ENCODE results near the gene DCX. TPM values are rescaled to one million over a fixed set of nuclear protein-coding genes. Genes with fewer than 3 reads are reported as not detected.

The DCX gene
- total and polyA plus RNA-seq, 2 of the 4 experiments (the other 2 are of a cell fraction): not detected

- Histone ChIP-seq H3K56ac (ENCODE audit: extremely low read depth, insufficient read depth, low read length) (no peak overlapping the region), H3K27ac (ENCODE audit: insufficient read depth, low read length) (no peak overlapping the region), H4K8ac (ENCODE audit: low read depth in 2 of 2, low read length in 2 of 2) (no peak overlapping the region), H3K9me1 (ENCODE audit: insufficient read depth, low read length) (no peaks in the 10 kb centered on the region), H3K4me2 (ENCODE audit: low read depth, low read length) (no peak overlapping the region), H2BK120ac (ENCODE audit: low read depth, low read length) (no peak overlapping the region), H3K79me1 (ENCODE audit: low read depth in 1 of 2, low read length in 2 of 2) (no peaks in the 10 kb centered on the region), H3K36me3 (ENCODE audit: control insufficient read depth, insufficient read depth, low read length) (no peaks in the 10 kb centered on the region), H4K91ac (ENCODE audit: insufficient read depth, low read depth, low read length) (no peak overlapping the region), H3K9ac (ENCODE audit: low read depth, low read length) (no peak overlapping the region), H2BK20ac (ENCODE audit: low read depth, low read length) (no peak overlapping the region), H2AK5ac (ENCODE audit: low read depth, low read length) (no peak overlapping the region), H2AK9ac (replicated peaks; ENCODE audit: low read depth, low read length, poor library complexity) (no peak overlapping the region), H3K4me1 (ENCODE audit: control insufficient read depth, insufficient read depth, low read length) (no peaks in the 10 kb centered on the region), H2BK15ac (ENCODE audit: low read depth, low read length) (no peak overlapping the region), H3K4ac (ENCODE audit: low read depth, low read length) (no peak overlapping the region), H4K20me1 (ENCODE audit: insufficient read depth, low read length) (no peaks in the 10 kb centered on the region), H3K23ac (ENCODE audit: low read depth, low read length) (no peak overlapping the region), H3K4me3 (ENCODE audit: insufficient read depth, low read depth, low read length) (no peak overlapping the region), H3K14ac (replicated peaks; ENCODE audit: low read depth, low read length) (no peak overlapping the region), H3K9me3 (ENCODE audit: control insufficient read depth, insufficient read depth, low read length) (no peaks in the 10 kb centered on the region), H2BK5ac (ENCODE audit: low read depth, low read length, poor library complexity, severe bottlenecking) (no peak overlapping the region), H3K27me3 (ENCODE audit: control insufficient read depth, insufficient read depth, low read length) (peaks cover 6% of the 10 kb centered on the region), H2AFZ (replicated peaks; ENCODE audit: low read length, poor library complexity) (no peak overlapping the region), H4K5ac (ENCODE audit: low read depth, low read length) (no peak overlapping the region), H3K18ac (ENCODE audit: low read depth, low read length) (no peak overlapping the region)
- intact Hi-C loops (cut with micrococcal nuclease) (no loop called here), in situ Hi-C loops (cut with MboI; ENCODE audit: low sequenced_read_pairs) (no loop called here), dilution Hi-C loops (cut with HindIII; ENCODE audit: low sequenced_read_pairs, unreplicated experiment) (no loop called here)
- DNase-seq (no peak), ATAC-seq (ENCODE audit: low read depth) (no peak)
- ChIA-PET POLR2A (ENCODE audit: unreplicated experiment) (no interaction called here), CTCF (no interaction called here)
- TF ChIP-seq CTCF (conservative IDR thresholded peaks at IDR 0.05; ENCODE audit: low read depth, low read length) (no peak), USF2 (IDR thresholded peaks at IDR 0.05; ENCODE audit: low read depth, low read length) (no peak), SMC3 (IDR thresholded peaks at IDR 0.05; ENCODE audit: low read depth, low read length) (no peak), ELK1 (IDR thresholded peaks at IDR 0.05; ENCODE audit: borderline replicate concordance, low read depth, low read length) (no peak), MAFK (IDR thresholded peaks at IDR 0.05; ENCODE audit: low read depth, low read length) (no peak), RFX5 (IDR thresholded peaks at IDR 0.05; ENCODE audit: low read depth, low read length) (no peak), NFE2L2 (IDR thresholded peaks at IDR 0.05; ENCODE audit: low read depth, low read length) (no peak), CEBPB (IDR thresholded peaks at IDR 0.05; ENCODE audit: low read depth, low read length) (no peak), FOS (IDR thresholded peaks at IDR 0.05; ENCODE audit: low read depth, low read length) (no peak), POLR2A (IDR thresholded peaks at IDR 0.05; ENCODE audit: low read depth, low read length) (no peak), RCOR1 (IDR thresholded peaks at IDR 0.05; ENCODE audit: insufficient replicate concordance, low read length) (no peak), RAD21 (IDR thresholded peaks at IDR 0.05; ENCODE audit: low read length) (no peak), MAZ (IDR thresholded peaks at IDR 0.05; ENCODE audit: borderline replicate concordance, low read depth, low read length) (no peak)
- BruUV-seq (replicated peaks): no TSS peak
- WGBS, 2 experiments (ENCODE audit: extremely low coverage in 2 of 2, insufficient read length in 1 of 2): no CpG with 5 or more reads among the region's 3 CpGs
These were observed 149.9 kb downstream of the DCX start for GRCh38 chrX:111262086-111262485.

All from IMR-90 (cell line).